Measurements from ENCODE around the gene NEK3. TPM values are rescaled to one million over a fixed set of nuclear protein-coding genes. Genes with fewer than 3 reads are reported as not detected.
"Not testable (repeated sequence)": the region's sequence is repeated elsewhere in the genome, so short reads cannot be mapped to it uniquely, and the experiment has no call there.

The NEK3 gene
- total RNA-seq, 2 donors from 2014 or later = 10.4 to 16.4 TPM

GRCh38 chr13:52104624-52105023 lies 54.8 kb downstream of the NEK3 start:
- no peak for DNase-seq (ENCODE audit: low spot score)
- H3K4me1 ChIP-seq (ENCODE audit: control insufficient read depth in 1 of 2, low read depth in 2 of 2) = no peaks in the 10 kb centered on the region
- no peaks in the 10 kb centered on the region for H3K9me3 ChIP-seq
- H3K27ac ChIP-seq = no peak overlapping the region
- H3K4me3 ChIP-seq = no peak overlapping the region
- no peak for ATAC-seq (ENCODE audit: insufficient number of reproducible peaks, low FRiP score, low read depth)
- no peak for TF ChIP-seq CTCF (IDR thresholded peaks at IDR 0.05)
- no peaks in the 10 kb centered on the region for H3K27me3 ChIP-seq (replicated peaks; ENCODE audit: insufficient read depth)
- no peaks in the 10 kb centered on the region for H3K36me3 ChIP-seq

GRCh38 chr13:52103386-52103785 lies 56.0 kb downstream of the NEK3 start:
- H3K27ac ChIP-seq = no peak overlapping the region
- TF ChIP-seq CTCF (IDR thresholded peaks at IDR 0.05) = no peak
- H3K4me3 ChIP-seq = no peak overlapping the region
- no peaks in the 10 kb centered on the region for H3K9me3 ChIP-seq
- H3K36me3 ChIP-seq = no peaks in the 10 kb centered on the region
- DNase-seq (ENCODE audit: low spot score) = no peak
- no peaks in the 10 kb centered on the region for H3K4me1 ChIP-seq (ENCODE audit: control insufficient read depth in 1 of 2, low read depth in 2 of 2)
- no peaks in the 10 kb centered on the region for H3K27me3 ChIP-seq (replicated peaks; ENCODE audit: insufficient read depth)
- no peak for ATAC-seq (ENCODE audit: insufficient number of reproducible peaks, low FRiP score, low read depth)

- not testable (repeated sequence) for H3K4me3 ChIP-seq; DNase-seq (ENCODE audit: low spot score); H3K27me3 ChIP-seq (replicated peaks; ENCODE audit: insufficient read depth); H3K4me1 ChIP-seq (ENCODE audit: control insufficient read depth in 1 of 2, low read depth in 2 of 2); ATAC-seq (ENCODE audit: insufficient number of reproducible peaks, low FRiP score, low read depth); H3K9me3 ChIP-seq; H3K36me3 ChIP-seq; H3K27ac ChIP-seq
Observed at GRCh38 chr13:52102423-52102822, 57.0 kb downstream of the NEK3 start.

- no peak for TF ChIP-seq CTCF (IDR thresholded peaks at IDR 0.05)
- DNase-seq (ENCODE audit: low spot score) = no peak
- no peaks in the 10 kb centered on the region for H3K36me3 ChIP-seq
- H3K4me1 ChIP-seq (ENCODE audit: control insufficient read depth in 1 of 2, low read depth in 2 of 2) = no peaks in the 10 kb centered on the region
- H3K27ac ChIP-seq = no peak overlapping the region
- H3K4me3 ChIP-seq = no peak overlapping the region
- H3K9me3 ChIP-seq = no peaks in the 10 kb centered on the region
- no peak for ATAC-seq (ENCODE audit: insufficient number of reproducible peaks, low FRiP score, low read depth)
- H3K27me3 ChIP-seq (replicated peaks; ENCODE audit: insufficient read depth) = no peaks in the 10 kb centered on the region
Observed at GRCh38 chr13:52097197-52097596, 62.2 kb downstream of the NEK3 start.

- ATAC-seq (ENCODE audit: insufficient number of reproducible peaks, low FRiP score, low read depth) (no peak), DNase-seq (ENCODE audit: low spot score) (no peak)
- no peaks in the 10 kb centered on the region for H3K36me3 ChIP-seq
- TF ChIP-seq CTCF (IDR thresholded peaks at IDR 0.05) = no peak
- H3K27me3 ChIP-seq (replicated peaks; ENCODE audit: insufficient read depth) = no peaks in the 10 kb centered on the region
- no peaks in the 10 kb centered on the region for H3K9me3 ChIP-seq
- H3K27ac ChIP-seq = no peak overlapping the region
- no peaks in the 10 kb centered on the region for H3K4me1 ChIP-seq (ENCODE audit: control insufficient read depth in 1 of 2, low read depth in 2 of 2)
- no peak overlapping the region for H3K4me3 ChIP-seq
Observed at GRCh38 chr13:52096748-52097147, 62.6 kb downstream of the NEK3 start.

GRCh38 chr13:52096062-52096461 lies 63.3 kb downstream of the NEK3 start:
- Histone ChIP-seq H3K27me3 (replicated peaks; ENCODE audit: insufficient read depth) (no peaks in the 10 kb centered on the region), H3K9me3 (no peaks in the 10 kb centered on the region), H3K4me3 (no peak overlapping the region), H3K36me3 (no peaks in the 10 kb centered on the region), H3K4me1 (ENCODE audit: control insufficient read depth in 1 of 2, low read depth in 2 of 2) (no peaks in the 10 kb centered on the region), H3K27ac (no peak overlapping the region)
- ATAC-seq (ENCODE audit: insufficient number of reproducible peaks, low FRiP score, low read depth) (no peak), DNase-seq (ENCODE audit: low spot score) (no peak)
- TF ChIP-seq CTCF (IDR thresholded peaks at IDR 0.05) = no peak

Measured in thoracic aorta (tissue), 2 donors.